Calu3 (cell line): ENCODE data around the gene FKBP8. TPM values are rescaled to one million over a fixed set of nuclear protein-coding genes. Genes with fewer than 3 reads are reported as not detected.
A peak's percentile ranks its signal among the peaks of the same experiment; 100 is the strongest.

Experiments
- BruUV-seq: library from RNA; stranded (reverse); fragments of 400-500 nt; replicated peaks from 2 replicates; lab custom pipeline; 2021; lab: Mats Ljungman, UMichigan
- CTCF ChIA-PET: fragments of 300-600 bp; sonication (Branson Sonifier 250); formaldehyde crosslinking; loops from one replicate; lab custom pipeline; 2022; ENCODE audit warnings: antibody characterized with exemption; lab: Charles Lee
- DNase-seq: peaks from one replicate; pipeline ENCODE4 v3.0.0; 2022
- H3K27ac Mint-ChIP-seq: one replicate; pipeline ENCODE4 v1.8.0; 2022; ENCODE audit warnings: mixed read lengths; ENCODE audit not compliant: unreplicated experiment
- H3K27me3 Mint-ChIP-seq: one replicate; pipeline ENCODE4 v1.8.0; 2022; ENCODE audit warnings: mixed read lengths; ENCODE audit not compliant: unreplicated experiment
- H3K36me3 Mint-ChIP-seq: one replicate; pipeline ENCODE4 v1.8.0; 2022; ENCODE audit warnings: mild to moderate bottlenecking, moderate library complexity, mixed read lengths; ENCODE audit not compliant: insufficient read depth, unreplicated experiment
- H3K4me1 Mint-ChIP-seq: one replicate; pipeline ENCODE4 v1.8.0; 2022; ENCODE audit warnings: mild to moderate bottlenecking, low read depth, mixed read lengths; ENCODE audit not compliant: unreplicated experiment
- H3K4me3 Mint-ChIP-seq: one replicate; pipeline ENCODE4 v1.8.0; 2022; ENCODE audit warnings: mild to moderate bottlenecking, low read depth, moderate library complexity, mixed read lengths; ENCODE audit not compliant: unreplicated experiment
- H3K9me3 Mint-ChIP-seq: one replicate; pipeline ENCODE4 v1.8.0; 2022; ENCODE audit warnings: low read depth, mixed read lengths; ENCODE audit not compliant: unreplicated experiment
- CTCF ChIP-seq: fragments of 200-600 bp; IDR thresholded peaks from one replicate; pipeline ENCODE4 v1.8.0; 2022; ENCODE audit warnings: antibody characterized with exemption; ENCODE audit not compliant: unreplicated experiment
- intact Hi-C: fragments of 100-400 bp; cut with micrococcal nuclease; formaldehyde crosslinking; loops from one replicate; pipeline ENCODE4 v1.10.0; 2022; ENCODE audit not compliant: unreplicated experiment
- total RNA-seq: library from RNA; stranded (reverse); gene quantifications from 2 replicates; pipeline ENCODE4 v1.2.3, GENCODE V29; 2022

The FKBP8 gene
- total RNA-seq, 1 experiment from 2014 or later, result 123 TPM

DNA sequence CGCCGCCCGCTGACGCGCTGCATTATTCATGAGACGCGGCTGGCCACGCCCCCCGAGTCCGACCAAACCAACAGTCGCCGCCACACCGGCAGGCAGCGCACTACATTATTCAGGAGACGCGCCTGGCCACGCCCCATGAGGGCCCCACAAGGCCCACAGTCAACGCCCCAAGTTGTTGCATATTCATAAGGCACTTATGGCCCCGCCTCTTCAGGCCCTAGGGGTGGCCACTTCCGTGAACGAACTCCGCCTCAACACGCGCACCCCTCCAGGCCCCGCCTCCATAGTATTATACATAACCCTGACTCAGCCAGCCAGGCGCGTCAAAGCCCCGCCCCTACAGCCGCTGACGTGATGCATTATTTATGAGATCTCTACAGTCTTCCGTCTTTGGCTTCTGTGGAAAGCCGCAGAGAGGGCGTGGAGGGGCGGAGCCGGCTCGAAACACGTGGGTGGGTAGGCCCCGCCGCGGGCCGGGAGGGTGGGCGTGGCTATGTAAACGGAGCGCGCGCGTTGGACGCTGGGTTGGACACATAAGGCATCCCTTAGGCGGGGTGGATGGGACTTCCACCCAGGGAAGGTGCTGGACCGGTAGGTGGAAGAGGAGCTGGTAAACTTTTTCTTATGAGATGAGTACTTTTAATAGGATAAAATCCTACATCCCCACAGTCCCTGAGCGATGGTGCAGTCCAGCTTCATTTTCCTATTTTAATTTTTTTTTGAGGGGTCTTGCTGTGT is 21.1 kb downstream of the FKBP8 start:
- H3K4me1 Mint-ChIP-seq, result peaks cover 8% of the 10 kb centered on the region
- CTCF ChIA-PET, result interaction anchor here (0.7 to 1.7 kb wide), 2 partner anchors 17 to 26 kb away, joined by 5 to 6 read pairs; no protein-coding TSS in a partner anchor
- intact Hi-C loops, result no loop called here
- no peaks in the 10 kb centered on the region for H3K9me3 Mint-ChIP-seq
- peak overlapping the region; percentile 96 for H3K27ac Mint-ChIP-seq
- TF ChIP-seq CTCF, result no peak
- peaks cover 35% of the 10 kb centered on the region for H3K36me3 Mint-ChIP-seq
- H3K27me3 Mint-ChIP-seq, result no peaks in the 10 kb centered on the region
- peak; percentile 98 for DNase-seq
- no TSS peak for BruUV-seq
- H3K4me3 Mint-ChIP-seq, result peak overlapping the region; percentile 84

DNA sequence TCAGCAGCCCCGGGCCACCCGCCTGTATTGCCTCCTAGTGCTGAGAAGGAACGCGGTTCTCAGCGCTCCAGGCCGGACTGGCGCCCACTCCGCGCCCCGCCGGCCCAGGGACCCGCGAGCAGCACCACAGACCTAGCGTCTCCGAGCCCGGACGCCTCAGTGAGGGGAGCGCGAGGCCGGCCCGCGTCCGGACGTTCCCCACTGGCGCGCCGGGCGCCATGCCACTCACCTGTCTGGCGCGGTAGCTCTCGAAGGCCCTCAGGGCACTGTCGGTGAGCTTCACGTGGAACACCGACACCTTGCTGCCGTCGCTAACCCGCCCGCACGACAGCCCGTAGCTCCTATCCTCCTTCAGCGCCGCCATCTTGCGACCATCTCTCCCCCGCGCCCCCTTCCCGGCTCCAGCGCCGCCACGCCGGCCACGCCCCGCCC is 21.7 kb downstream of the FKBP8 start, which contains the start of gene ELL:
TSS of gene ELL (minus strand) at position 379 of the 432 bp plus-strand sequence. CDS start at position 364, 15 bp downstream.
- H3K4me3 Mint-ChIP-seq, result peak within 1 kb of the TSS; percentile 84
- CTCF ChIA-PET, result interaction anchor here (1.7 kb wide), 1 partner anchor 25 kb away, joined by 5 read pairs; no protein-coding TSS in a partner anchor
- no peaks in the 10 kb centered on the region for H3K9me3 Mint-ChIP-seq

GRCh38 chr19:18520848-18521691 is 22.3 kb downstream of the FKBP8 start:
- BruUV-seq, result no TSS peak
- no peak for DNase-seq
- CTCF ChIA-PET, result interaction anchor here (1.1 to 2.1 kb wide), 6 partner anchors 25 to 311 kb away, joined by 3 to 6 read pairs (median 4); partner anchors contain the start of gene UPF1

More for the DNA sequence above, 21.7 kb downstream of the FKBP8 start, which contains the start of gene ELL:
- Mint-ChIP-seq H3K27ac (peak within 1 kb of the TSS; percentile 96), H3K4me1 (peaks cover 8% of the 10 kb centered on the region), H3K27me3 (no peaks in the 10 kb centered on the region), H3K36me3 (peaks cover 35% of the 10 kb centered on the region)
- intact Hi-C loops, result no loop called here
- no peak for DNase-seq
- no TSS peak for BruUV-seq
- no peak for TF ChIP-seq CTCF

More at GRCh38 chr19:18520848-18521691, 22.3 kb downstream of the FKBP8 start:
- TF ChIP-seq CTCF, result peak; percentile 7
- H3K4me3 Mint-ChIP-seq, result peak overlapping the region; percentile 84
- intact Hi-C loops, result no loop called here
- H3K27ac Mint-ChIP-seq, result peak overlapping the region; percentile 96
- no peaks in the 10 kb centered on the region for H3K9me3 Mint-ChIP-seq
- H3K36me3 Mint-ChIP-seq, result peaks cover 35% of the 10 kb centered on the region
- peaks cover 12% of the 10 kb centered on the region for H3K4me1 Mint-ChIP-seq
- H3K27me3 Mint-ChIP-seq, result no peaks in the 10 kb centered on the region
